GM19238 (cell line): ENCODE data around the gene CCNQ.

Experiments
- DNase-seq: peaks from one replicate; pipeline ENCODE4 v3.0.0; 2011; ENCODE audit warnings: low spot score; ENCODE audit not compliant: insufficient read length

The CCNQ gene

GRCh38 chrX:153576239-153576870 is 22.6 kb downstream of the CCNQ start:
- no peak for DNase-seq

- no peak for DNase-seq
Observed at GRCh38 chrX:153573984-153574383, 25.0 kb downstream of the CCNQ start.

GRCh38 chrX:153572601-153573000 is 26.3 kb downstream of the CCNQ start:
- DNase-seq = no peak

GRCh38 chrX:153571534-153571908 is 27.4 kb downstream of the CCNQ start:
- DNase-seq = no peak

- no peak for DNase-seq
Observed at GRCh38 chrX:153569475-153569874, 29.5 kb downstream of the CCNQ start.

- no peak for DNase-seq
Observed at GRCh38 chrX:153568451-153569011, 30.4 kb downstream of the CCNQ start.

GRCh38 chrX:153565996-153566580 is 32.9 kb downstream of the CCNQ start:
- DNase-seq = no peak

GRCh38 chrX:153564047-153564606 is 34.8 kb downstream of the CCNQ start:
- DNase-seq = no peak

- DNase-seq = no peak
Observed at GRCh38 chrX:153562546-153562945, 36.4 kb downstream of the CCNQ start.

GRCh38 chrX:153561337-153561736 is 37.6 kb downstream of the CCNQ start:
- no peak for DNase-seq

- DNase-seq = no peak
Observed at GRCh38 chrX:153560466-153560865, 38.5 kb downstream of the CCNQ start.

GRCh38 chrX:153560000-153560399 is 38.9 kb downstream of the CCNQ start:
- no peak for DNase-seq

- DNase-seq = no peak
Observed at GRCh38 chrX:153557618-153558355, 41.2 kb downstream of the CCNQ start.

- no peak for DNase-seq
Observed at GRCh38 chrX:153556767-153557166, 42.2 kb downstream of the CCNQ start.

- peak; percentile 70 for DNase-seq
Observed at GRCh38 chrX:153554519-153555167, 44.3 kb downstream of the CCNQ start.

- no peak for DNase-seq
Observed at GRCh38 chrX:153551135-153551534, 47.8 kb downstream of the CCNQ start.

GRCh38 chrX:153549807-153550206 is 49.1 kb downstream of the CCNQ start:
- no peak for DNase-seq

- no peak for DNase-seq
Observed at GRCh38 chrX:153549231-153549630, 49.7 kb downstream of the CCNQ start.

GRCh38 chrX:153547195-153547594 is 51.7 kb downstream of the CCNQ start:
- DNase-seq = no peak

- no peak for DNase-seq
Observed at GRCh38 chrX:153546386-153546785, 52.6 kb downstream of the CCNQ start.

- no peak for DNase-seq
Observed at GRCh38 chrX:153544727-153545126, 54.2 kb downstream of the CCNQ start.

GRCh38 chrX:153539979-153540358 is 59.0 kb downstream of the CCNQ start:
- no peak for DNase-seq
